WTC11 (cell line): ENCODE measurements around the gene TSPAN9.

ENCODE experiments used
- CREM ChIP-seq: sonication (generic); formaldehyde crosslinking; IDR thresholded peaks from 2 replicates; pipeline ENCODE4 v1.8.1; 2022; ENCODE audit warnings: mild to moderate bottlenecking, missing genetic modification reagents, moderate library complexity
- PRRX2 ChIP-seq: fragments of 250-450 bp; sonication (Bioruptor Pico); IDR thresholded peaks from 2 replicates; pipeline ENCODE4 v1.8.0; 2021; ENCODE audit warnings: mild to moderate bottlenecking
- TF ChIP-seq, protein P1 (sequence below): fragments of 200-600 bp; IDR thresholded peaks from 2 replicates; pipeline ENCODE4 v1.8.0; 2022; ENCODE audit warnings: antibody characterized with exemption
- TF ChIP-seq, protein P2 (sequence below): sonication (generic); formaldehyde crosslinking; IDR thresholded peaks from 2 replicates; pipeline ENCODE4 v1.8.1; 2023; ENCODE audit warnings: mild to moderate bottlenecking, missing genetic modification reagents, moderate library complexity
- TF ChIP-seq, protein P3 (sequence below): sonication (generic); formaldehyde crosslinking; IDR thresholded peaks from 2 replicates; pipeline ENCODE4 v1.8.1; 2023; ENCODE audit warnings: mild to moderate bottlenecking, missing genetic modification reagents
- TF ChIP-seq, protein P4 (sequence below): sonication (generic); formaldehyde crosslinking; IDR thresholded peaks from 2 replicates; pipeline ENCODE4 v1.8.1; 2023; ENCODE audit warnings: mild to moderate bottlenecking, moderate library complexity, missing genetic modification reagents
- TF ChIP-seq, protein P5 (sequence below): fragments of 250-450 bp; sonication (Bioruptor Pico); IDR thresholded peaks from 2 replicates; pipeline ENCODE4 v1.9.0; 2021; ENCODE audit warnings: mild to moderate bottlenecking, borderline replicate concordance

DNA sequence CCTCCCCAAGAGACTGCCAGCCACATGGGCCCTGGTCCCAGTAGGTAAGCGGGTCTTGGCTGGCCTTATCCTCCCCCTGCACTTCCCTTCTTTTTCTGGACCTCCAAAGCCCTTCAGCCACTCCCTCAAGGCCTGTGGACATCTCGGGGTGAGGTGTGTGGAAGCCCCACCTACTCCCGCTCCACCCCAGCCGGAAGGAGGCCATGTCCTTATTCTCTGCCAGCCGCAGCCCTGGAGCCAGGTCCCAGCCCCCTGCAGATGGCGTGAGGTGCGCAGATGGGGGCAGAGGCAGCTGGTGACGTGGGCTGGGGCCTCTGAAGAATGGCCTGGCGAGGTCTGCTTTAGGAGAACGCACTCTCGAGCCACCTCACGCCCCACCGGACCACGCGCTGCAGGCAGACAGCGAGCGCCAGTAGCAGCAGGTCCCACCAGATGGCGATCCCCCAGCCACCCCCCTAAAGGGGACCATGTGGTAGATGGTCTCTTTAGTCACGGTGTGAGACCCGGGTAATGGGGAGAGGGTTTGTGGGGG, 167.1 kb downstream of the TSPAN9 start:
- TF ChIP-seq, protein P1, sequence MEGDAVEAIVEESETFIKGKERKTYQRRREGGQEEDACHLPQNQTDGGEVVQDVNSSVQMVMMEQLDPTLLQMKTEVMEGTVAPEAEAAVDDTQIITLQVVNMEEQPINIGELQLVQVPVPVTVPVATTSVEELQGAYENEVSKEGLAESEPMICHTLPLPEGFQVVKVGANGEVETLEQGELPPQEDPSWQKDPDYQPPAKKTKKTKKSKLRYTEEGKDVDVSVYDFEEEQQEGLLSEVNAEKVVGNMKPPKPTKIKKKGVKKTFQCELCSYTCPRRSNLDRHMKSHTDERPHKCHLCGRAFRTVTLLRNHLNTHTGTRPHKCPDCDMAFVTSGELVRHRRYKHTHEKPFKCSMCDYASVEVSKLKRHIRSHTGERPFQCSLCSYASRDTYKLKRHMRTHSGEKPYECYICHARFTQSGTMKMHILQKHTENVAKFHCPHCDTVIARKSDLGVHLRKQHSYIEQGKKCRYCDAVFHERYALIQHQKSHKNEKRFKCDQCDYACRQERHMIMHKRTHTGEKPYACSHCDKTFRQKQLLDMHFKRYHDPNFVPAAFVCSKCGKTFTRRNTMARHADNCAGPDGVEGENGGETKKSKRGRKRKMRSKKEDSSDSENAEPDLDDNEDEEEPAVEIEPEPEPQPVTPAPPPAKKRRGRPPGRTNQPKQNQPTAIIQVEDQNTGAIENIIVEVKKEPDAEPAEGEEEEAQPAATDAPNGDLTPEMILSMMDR, result no peak
- TF ChIP-seq, protein P2, sequence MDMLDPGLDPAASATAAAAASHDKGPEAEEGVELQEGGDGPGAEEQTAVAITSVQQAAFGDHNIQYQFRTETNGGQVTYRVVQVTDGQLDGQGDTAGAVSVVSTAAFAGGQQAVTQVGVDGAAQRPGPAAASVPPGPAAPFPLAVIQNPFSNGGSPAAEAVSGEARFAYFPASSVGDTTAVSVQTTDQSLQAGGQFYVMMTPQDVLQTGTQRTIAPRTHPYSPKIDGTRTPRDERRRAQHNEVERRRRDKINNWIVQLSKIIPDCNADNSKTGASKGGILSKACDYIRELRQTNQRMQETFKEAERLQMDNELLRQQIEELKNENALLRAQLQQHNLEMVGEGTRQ, result no peak
- TF ChIP-seq, protein P3, sequence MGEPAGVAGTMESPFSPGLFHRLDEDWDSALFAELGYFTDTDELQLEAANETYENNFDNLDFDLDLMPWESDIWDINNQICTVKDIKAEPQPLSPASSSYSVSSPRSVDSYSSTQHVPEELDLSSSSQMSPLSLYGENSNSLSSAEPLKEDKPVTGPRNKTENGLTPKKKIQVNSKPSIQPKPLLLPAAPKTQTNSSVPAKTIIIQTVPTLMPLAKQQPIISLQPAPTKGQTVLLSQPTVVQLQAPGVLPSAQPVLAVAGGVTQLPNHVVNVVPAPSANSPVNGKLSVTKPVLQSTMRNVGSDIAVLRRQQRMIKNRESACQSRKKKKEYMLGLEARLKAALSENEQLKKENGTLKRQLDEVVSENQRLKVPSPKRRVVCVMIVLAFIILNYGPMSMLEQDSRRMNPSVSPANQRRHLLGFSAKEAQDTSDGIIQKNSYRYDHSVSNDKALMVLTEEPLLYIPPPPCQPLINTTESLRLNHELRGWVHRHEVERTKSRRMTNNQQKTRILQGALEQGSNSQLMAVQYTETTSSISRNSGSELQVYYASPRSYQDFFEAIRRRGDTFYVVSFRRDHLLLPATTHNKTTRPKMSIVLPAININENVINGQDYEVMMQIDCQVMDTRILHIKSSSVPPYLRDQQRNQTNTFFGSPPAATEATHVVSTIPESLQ, result no peak
- TF ChIP-seq, protein P4, sequence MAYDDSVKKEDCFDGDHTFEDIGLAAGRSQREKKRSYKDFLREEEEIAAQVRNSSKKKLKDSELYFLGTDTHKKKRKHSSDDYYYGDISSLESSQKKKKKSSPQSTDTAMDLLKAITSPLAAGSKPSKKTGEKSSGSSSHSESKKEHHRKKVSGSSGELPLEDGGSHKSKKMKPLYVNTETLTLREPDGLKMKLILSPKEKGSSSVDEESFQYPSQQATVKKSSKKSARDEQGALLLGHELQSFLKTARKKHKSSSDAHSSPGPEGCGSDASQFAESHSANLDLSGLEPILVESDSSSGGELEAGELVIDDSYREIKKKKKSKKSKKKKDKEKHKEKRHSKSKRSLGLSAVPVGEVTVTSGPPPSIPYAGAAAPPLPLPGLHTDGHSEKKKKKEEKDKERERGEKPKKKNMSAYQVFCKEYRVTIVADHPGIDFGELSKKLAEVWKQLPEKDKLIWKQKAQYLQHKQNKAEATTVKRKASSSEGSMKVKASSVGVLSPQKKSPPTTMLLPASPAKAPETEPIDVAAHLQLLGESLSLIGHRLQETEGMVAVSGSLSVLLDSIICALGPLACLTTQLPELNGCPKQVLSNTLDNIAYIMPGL (CRISPR knock-in tag), result no peak
- TF ChIP-seq, protein P5, sequence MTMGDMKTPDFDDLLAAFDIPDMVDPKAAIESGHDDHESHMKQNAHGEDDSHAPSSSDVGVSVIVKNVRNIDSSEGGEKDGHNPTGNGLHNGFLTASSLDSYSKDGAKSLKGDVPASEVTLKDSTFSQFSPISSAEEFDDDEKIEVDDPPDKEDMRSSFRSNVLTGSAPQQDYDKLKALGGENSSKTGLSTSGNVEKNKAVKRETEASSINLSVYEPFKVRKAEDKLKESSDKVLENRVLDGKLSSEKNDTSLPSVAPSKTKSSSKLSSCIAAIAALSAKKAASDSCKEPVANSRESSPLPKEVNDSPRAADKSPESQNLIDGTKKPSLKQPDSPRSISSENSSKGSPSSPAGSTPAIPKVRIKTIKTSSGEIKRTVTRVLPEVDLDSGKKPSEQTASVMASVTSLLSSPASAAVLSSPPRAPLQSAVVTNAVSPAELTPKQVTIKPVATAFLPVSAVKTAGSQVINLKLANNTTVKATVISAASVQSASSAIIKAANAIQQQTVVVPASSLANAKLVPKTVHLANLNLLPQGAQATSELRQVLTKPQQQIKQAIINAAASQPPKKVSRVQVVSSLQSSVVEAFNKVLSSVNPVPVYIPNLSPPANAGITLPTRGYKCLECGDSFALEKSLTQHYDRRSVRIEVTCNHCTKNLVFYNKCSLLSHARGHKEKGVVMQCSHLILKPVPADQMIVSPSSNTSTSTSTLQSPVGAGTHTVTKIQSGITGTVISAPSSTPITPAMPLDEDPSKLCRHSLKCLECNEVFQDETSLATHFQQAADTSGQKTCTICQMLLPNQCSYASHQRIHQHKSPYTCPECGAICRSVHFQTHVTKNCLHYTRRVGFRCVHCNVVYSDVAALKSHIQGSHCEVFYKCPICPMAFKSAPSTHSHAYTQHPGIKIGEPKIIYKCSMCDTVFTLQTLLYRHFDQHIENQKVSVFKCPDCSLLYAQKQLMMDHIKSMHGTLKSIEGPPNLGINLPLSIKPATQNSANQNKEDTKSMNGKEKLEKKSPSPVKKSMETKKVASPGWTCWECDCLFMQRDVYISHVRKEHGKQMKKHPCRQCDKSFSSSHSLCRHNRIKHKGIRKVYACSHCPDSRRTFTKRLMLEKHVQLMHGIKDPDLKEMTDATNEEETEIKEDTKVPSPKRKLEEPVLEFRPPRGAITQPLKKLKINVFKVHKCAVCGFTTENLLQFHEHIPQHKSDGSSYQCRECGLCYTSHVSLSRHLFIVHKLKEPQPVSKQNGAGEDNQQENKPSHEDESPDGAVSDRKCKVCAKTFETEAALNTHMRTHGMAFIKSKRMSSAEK, result no peak
- no peak for TF ChIP-seq PRRX2
- no peak for TF ChIP-seq CREM (CRISPR knock-in tag)
